BLaER1 (cell line): ENCODE data around the gene HRG.
"Not testable (repeated sequence)": the region's sequence is repeated elsewhere in the genome, so short reads cannot be mapped to it uniquely, and the experiment has no call there.

Source experiments
- H3K27ac ChIP-seq: shearing (Covaris generic); formaldehyde crosslinking; 2 replicates; pipeline ENCODE4 v1.8.1; 2022
- H3K27me3 ChIP-seq: shearing (Covaris generic); formaldehyde crosslinking; 2 replicates; pipeline ENCODE4 v1.8.1; 2022
- H3K36me3 ChIP-seq: shearing (Covaris generic); formaldehyde crosslinking; 2 replicates; pipeline ENCODE4 v1.8.1; 2022
- H3K4me1 ChIP-seq: shearing (Covaris generic); formaldehyde crosslinking; 2 replicates; pipeline ENCODE4 v1.8.1; 2022
- H3K4me2 ChIP-seq: shearing (Covaris generic); formaldehyde crosslinking; 2 replicates; pipeline ENCODE4 v1.8.1; 2022
- H3K4me3 ChIP-seq: shearing (Covaris generic); formaldehyde crosslinking; 2 replicates; pipeline ENCODE4 v1.8.1; 2022
- H3K9ac ChIP-seq: shearing (Covaris generic); formaldehyde crosslinking; 2 replicates; pipeline ENCODE4 v1.8.1; 2022
- H3K9me3 ChIP-seq: shearing (Covaris generic); formaldehyde crosslinking; 2 replicates; pipeline ENCODE4 v1.8.1; 2022
- H4K20me1 ChIP-seq: shearing (Covaris generic); formaldehyde crosslinking; 2 replicates; pipeline ENCODE4 v1.8.1; 2022
- Cebpa-rat ChIP-seq: shearing (Covaris generic); IDR thresholded peaks from 2 replicates; pipeline ENCODE4 v1.8.1; 2022

The HRG gene

DNA sequence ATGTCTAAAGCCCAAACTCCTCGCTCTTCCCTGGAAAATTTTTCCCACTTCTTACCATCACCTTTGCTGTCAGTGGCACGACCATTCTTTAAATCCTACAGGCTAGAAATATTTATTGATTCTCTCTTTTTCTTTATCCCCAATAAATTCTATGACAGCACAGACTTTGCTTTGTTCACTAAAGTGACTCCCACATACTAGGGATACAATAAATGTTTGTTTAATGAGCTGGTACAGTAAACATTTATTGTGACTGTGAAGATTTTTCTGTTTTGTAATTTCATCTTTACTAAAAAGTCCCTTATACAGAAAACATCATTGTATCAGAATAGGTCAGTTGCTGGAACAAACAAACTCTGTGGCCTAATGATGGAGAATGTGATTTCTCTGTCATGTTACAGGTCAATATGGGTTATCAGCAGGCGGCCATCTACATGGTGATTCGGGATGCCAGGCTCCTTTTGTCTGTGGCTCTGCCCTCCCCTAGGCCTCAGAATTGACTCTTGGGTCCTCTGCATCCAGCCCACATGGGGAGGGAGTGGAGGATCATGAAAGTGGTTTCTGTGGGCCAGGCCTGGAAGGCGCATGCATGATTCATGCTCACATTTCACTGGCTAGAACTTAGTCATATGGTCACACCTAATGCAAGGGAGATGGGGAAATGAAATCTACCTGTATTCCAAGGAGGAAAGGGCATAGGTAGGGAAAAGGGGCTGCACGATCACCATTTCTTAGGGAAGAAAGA is 28.6 kb downstream of the HRG start:
- H3K9ac ChIP-seq: no peak overlapping the region

DNA sequence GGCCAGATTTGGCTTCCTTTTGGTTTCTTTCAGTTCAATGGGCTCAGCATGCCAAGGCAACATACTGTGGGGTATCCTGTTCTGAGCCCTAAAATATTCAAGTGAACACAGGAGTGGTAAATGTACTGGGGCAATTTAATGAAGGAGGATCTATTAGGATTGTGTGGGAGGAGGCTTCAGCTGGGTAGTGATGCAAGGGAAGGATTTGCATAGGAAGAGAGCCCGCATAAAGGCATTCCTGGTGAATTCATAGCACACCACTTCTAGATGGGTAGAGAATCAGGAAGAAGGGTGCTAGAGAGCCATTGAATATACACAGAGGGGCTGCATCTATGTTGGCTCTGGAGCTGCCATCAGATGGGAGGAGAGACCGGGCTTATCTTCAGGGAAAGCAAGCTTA is 30.7 kb downstream of the HRG start:
- H3K27me3 ChIP-seq: no peaks in the 10 kb centered on the region
- H3K4me3 ChIP-seq: no peak overlapping the region

More for the DNA sequence above, 28.6 kb downstream of the HRG start:
- no peaks in the 10 kb centered on the region for H3K27me3 ChIP-seq
- no peaks in the 10 kb centered on the region for H3K36me3 ChIP-seq
- H3K9me3 ChIP-seq: no peaks in the 10 kb centered on the region
- no peak overlapping the region for H3K4me3 ChIP-seq
- H4K20me1 ChIP-seq: no peaks in the 10 kb centered on the region
- TF ChIP-seq Cebpa-rat: no peak
- no peak overlapping the region for H3K4me2 ChIP-seq
- H3K4me1 ChIP-seq: no peaks in the 10 kb centered on the region
- no peak overlapping the region for H3K27ac ChIP-seq

DNA sequence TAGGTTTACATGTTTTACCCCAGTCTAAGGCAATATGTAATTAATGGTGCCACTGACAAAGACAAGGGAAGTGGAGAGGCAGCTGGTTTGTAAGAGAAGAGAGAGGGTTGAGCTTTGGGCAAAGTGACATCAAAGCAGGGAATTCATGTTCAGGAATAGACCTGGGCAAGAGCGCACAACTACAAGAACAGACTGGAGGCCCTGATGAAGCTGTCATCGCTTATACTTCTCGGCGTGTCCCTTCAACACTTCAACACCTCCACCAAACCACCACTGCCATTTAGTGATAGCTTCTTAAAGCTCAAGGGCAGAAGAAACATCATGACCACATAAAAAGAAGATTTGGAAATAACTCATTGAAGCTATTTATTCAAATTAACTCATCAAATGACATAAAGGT is 31.7 kb downstream of the HRG start:
- Histone ChIP-seq H3K27me3 (no peaks in the 10 kb centered on the region), H3K9ac (no peak overlapping the region), H3K27ac (no peak overlapping the region), H3K4me2 (no peak overlapping the region), H3K4me1 (no peaks in the 10 kb centered on the region), H4K20me1 (no peaks in the 10 kb centered on the region), H3K36me3 (no peaks in the 10 kb centered on the region), H3K9me3 (no peaks in the 10 kb centered on the region), H3K4me3 (no peak overlapping the region)
- no peak for TF ChIP-seq Cebpa-rat

More for the DNA sequence above, 30.7 kb downstream of the HRG start:
- Histone ChIP-seq H3K4me1 (no peaks in the 10 kb centered on the region), H3K36me3 (no peaks in the 10 kb centered on the region), H3K27ac (no peak overlapping the region), H3K9ac (no peak overlapping the region), H3K9me3 (no peaks in the 10 kb centered on the region), H4K20me1 (no peaks in the 10 kb centered on the region), H3K4me2 (no peak overlapping the region)
- TF ChIP-seq Cebpa-rat: no peak

DNA sequence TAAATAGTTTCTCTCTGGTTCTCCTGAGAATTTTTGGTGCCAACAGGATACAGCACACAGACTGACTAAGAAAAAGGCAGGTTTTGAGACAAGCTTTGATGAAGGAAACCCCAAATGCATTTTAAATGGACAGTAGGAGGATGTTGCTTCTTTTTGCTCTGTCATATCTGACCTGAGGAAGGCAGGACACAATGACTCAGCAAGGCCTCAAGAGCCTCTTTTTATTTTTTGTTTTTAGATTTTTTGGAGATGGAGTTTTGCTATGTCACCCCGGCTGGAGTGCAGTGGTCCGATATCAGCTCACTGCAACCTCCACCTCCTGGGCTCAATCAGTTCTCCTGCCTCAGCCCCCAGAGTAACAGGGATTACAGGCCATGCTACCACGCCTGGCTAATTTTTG is 34.5 kb downstream of the HRG start:
- H3K4me3 ChIP-seq: no peak overlapping the region
- TF ChIP-seq Cebpa-rat: no peak
- no peak overlapping the region for H3K9ac ChIP-seq
- no peak overlapping the region for H3K4me2 ChIP-seq
- H3K36me3 ChIP-seq: no peaks in the 10 kb centered on the region
- H4K20me1 ChIP-seq: no peaks in the 10 kb centered on the region
- no peaks in the 10 kb centered on the region for H3K9me3 ChIP-seq
- H3K27me3 ChIP-seq: no peaks in the 10 kb centered on the region
- H3K4me1 ChIP-seq: peaks cover under 1% of the 10 kb centered on the region; the same call in 1 of the 2 replicates
- no peak overlapping the region for H3K27ac ChIP-seq

DNA sequence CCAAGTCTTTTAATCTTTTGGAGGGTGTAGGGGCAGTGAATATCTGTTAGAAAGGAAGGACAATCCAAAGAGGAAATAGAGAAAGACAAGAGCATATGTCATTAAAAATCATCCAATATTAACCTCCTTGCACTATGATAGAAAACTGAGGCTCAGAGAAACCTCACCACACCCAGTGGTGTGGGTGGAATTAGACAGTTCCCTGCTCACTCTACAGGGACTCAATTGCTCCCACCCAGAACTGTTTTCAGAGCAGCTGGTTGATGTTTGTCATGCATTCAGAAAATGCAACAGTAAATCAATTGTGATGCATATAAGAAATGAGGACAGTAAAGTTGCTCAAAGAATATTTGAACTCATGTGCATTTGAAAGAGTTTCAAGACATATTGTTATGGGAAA is 36.6 kb downstream of the HRG start:
- not testable (repeated sequence) for H3K9ac ChIP-seq, H3K27ac ChIP-seq, H3K36me3 ChIP-seq, H4K20me1 ChIP-seq, H3K4me2 ChIP-seq, H3K4me3 ChIP-seq, H3K27me3 ChIP-seq, H3K9me3 ChIP-seq
- peaks cover 18% of the 10 kb centered on the region for H3K4me1 ChIP-seq

DNA sequence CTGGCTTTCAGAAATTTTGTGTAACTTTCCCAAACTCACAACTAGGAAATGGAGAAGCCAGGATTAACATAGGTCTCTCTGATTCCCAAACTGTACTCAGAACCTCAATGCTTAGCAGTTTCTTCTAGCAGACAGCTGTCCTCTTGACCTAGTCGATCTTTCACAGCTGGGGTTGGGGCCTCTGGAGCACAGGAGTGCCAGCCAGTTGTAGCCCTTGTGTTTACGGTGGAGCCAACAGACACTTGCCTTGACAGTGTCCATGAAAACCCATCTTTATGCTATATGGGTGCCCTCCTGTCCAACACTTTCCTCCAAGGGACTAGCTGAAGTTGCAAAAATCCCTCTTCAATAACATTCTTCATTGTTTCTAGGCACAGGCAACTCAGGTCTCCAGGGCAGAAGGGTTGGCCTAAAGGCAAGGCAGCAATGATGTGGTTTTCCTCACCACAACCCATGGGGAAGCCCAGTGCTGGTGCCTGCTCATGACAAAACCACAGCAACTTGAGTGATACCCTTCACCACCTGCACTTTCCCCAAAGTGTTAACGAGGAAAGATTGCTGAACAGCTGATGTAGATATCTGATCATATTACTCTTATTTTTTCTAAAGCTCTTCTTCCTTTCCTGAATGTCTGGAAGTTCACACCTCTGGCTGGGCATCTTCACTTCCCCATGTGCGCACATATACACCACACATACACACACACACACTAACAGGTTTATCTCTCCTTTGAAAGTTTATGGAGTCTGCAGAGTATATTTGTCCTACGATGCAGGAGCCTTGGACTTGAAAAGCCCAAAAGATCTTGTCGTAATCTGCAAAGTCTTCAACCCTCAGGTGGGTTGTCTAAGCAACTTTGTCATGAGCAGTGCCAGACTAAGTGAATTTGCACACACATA is 40.3 kb downstream of the HRG start:
- H3K4me1 ChIP-seq: peaks cover 18% of the 10 kb centered on the region
- no peak for TF ChIP-seq Cebpa-rat
- H3K36me3 ChIP-seq: no peaks in the 10 kb centered on the region
- no peaks in the 10 kb centered on the region for H4K20me1 ChIP-seq
- H3K27me3 ChIP-seq: no peaks in the 10 kb centered on the region
- peak overlapping the region; percentile 59 for H3K4me2 ChIP-seq
- no peaks in the 10 kb centered on the region for H3K9me3 ChIP-seq
- H3K4me3 ChIP-seq: no peak overlapping the region
- no peak overlapping the region for H3K9ac ChIP-seq
- H3K27ac ChIP-seq: no peak overlapping the region

DNA sequence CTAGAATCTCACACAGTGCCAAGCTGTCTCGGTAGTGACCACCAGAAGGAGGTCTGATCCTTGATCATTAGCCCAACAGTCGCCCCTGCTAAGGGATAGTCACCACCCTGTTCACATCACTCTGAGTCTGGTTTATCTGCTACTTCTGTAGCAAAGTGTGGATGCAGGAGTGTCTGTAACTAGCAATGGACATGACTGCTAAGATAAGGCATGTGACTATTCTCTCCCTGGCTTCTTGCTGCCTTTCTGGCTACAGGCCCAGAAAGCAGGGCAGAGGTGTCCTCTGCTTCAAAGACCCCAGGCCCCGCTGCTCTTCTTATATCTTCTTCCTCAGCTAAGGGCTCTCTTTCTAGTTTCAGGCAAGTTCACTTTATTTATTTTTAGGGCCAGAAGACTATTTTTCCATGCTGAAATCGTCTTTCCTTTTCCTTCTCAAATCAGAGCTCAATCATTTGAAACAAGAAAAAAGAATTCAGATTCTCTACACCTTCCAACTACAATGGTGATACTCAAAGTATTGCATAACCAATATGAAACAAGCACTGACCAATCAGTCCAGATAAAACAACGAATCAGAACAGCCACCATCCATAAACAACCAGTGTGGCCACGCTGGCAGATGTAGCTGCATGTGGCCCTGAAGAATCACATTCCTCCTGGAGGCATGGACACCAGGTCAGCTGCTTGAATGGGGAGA is 43.3 kb downstream of the HRG start:
- H3K4me2 ChIP-seq: no peak overlapping the region
- H3K9ac ChIP-seq: no peak overlapping the region
- H3K27ac ChIP-seq: no peak overlapping the region
- peaks cover 18% of the 10 kb centered on the region for H3K4me1 ChIP-seq
- no peak overlapping the region for H3K4me3 ChIP-seq
- no peaks in the 10 kb centered on the region for H3K27me3 ChIP-seq
- H4K20me1 ChIP-seq: no peaks in the 10 kb centered on the region
- no peaks in the 10 kb centered on the region for H3K36me3 ChIP-seq
- no peaks in the 10 kb centered on the region for H3K9me3 ChIP-seq
- TF ChIP-seq Cebpa-rat: no peak

DNA sequence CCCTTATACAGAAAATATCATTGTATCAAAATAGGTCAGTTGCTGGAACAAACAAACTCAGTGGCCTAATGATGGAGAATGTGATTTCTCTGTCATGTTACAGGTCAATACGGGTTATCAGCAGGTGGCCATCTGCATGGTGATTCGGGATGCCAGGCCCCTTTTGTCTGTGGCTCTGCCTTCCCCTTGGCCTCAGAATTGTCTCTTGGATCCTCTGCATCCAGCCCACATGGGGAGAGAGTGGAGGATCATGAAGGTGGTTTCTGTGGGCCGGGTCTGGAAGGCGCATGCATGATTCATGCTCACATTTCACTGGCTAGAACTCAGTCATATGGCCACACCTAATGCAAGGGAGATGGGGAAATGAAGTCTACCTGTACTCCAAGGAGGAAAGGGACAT is 44.9 kb downstream of the HRG start:
- H3K9ac ChIP-seq, H3K27ac ChIP-seq, H3K9me3 ChIP-seq, H3K4me2 ChIP-seq, H4K20me1 ChIP-seq, H3K27me3 ChIP-seq, H3K4me3 ChIP-seq, H3K36me3 ChIP-seq: not testable (repeated sequence)
- H3K4me1 ChIP-seq: peaks cover 13% of the 10 kb centered on the region

DNA sequence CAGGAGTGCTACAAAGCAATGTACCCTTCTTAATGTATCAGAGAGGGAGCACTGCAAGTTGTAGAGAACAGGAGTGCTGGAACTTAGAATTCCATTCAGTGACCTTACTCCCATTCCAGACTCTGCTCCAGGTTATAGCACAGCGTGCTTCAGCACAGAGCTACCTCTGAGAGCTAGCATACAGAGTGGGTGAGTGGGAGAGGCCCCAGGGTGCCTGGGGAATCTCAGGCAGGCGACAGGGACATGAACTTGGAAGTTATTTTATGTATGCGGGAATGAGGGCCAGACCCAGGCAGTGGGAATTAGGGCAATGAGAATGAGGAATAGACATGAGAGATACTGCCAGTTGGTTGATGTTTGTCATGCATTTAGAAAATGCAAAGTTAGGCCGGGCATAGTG is 47.7 kb downstream of the HRG start:
- Histone ChIP-seq H3K4me3 (no peak overlapping the region), H3K27me3 (no peaks in the 10 kb centered on the region), H3K4me2 (no peak overlapping the region), H3K9me3 (no peaks in the 10 kb centered on the region), H3K36me3 (no peaks in the 10 kb centered on the region), H3K4me1 (no peaks in the 10 kb centered on the region), H3K9ac (no peak overlapping the region), H4K20me1 (no peaks in the 10 kb centered on the region), H3K27ac (no peak overlapping the region)
- no peak for TF ChIP-seq Cebpa-rat

DNA sequence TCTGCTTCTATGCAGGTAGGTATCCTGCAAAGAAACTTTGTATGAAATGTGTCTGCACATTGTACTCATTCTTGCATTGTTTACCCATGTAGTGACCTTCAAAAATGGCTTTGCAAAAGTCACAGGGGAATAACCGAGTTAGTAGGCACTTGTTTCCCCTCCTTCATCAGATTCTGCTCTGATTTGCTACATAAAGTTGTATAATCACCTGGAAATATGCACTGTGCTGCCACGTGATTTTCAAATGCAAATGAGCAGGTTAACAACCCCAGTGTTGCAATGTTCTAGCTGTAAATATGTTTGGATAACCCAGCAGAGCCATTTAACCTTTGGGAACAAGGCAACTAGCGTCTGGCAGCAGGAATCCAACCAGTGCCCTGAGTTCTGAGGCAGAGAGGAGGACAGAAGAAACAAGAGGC is 51.2 kb downstream of the HRG start, which contains the start of gene KNG1:
Gene KNG1, plus strand, starts transcription at position 321 of the 419 bp plus-strand sequence. CDS start 184 bp downstream, outside the sequence.
- H4K20me1 ChIP-seq: no peaks in the 10 kb centered on the region
- H3K4me3 ChIP-seq: no peak within 1 kb of the TSS
- H3K27me3 ChIP-seq: no peaks in the 10 kb centered on the region
- H3K27ac ChIP-seq: no peak within 1 kb of the TSS
- no peak within 1 kb of the TSS for H3K4me2 ChIP-seq
- H3K36me3 ChIP-seq: no peaks in the 10 kb centered on the region
- H3K9ac ChIP-seq: no peak within 1 kb of the TSS
- no peaks in the 10 kb centered on the region for H3K9me3 ChIP-seq
- no peak for TF ChIP-seq Cebpa-rat
- H3K4me1 ChIP-seq: no peaks in the 10 kb centered on the region
